GM12878 (cell line): Measurements from ENCODE around the gene BRD2. TPM values are rescaled to one million over a fixed set of nuclear protein-coding genes. Genes with fewer than 3 reads are reported as not detected.
A peak's percentile ranks its signal among the peaks of the same experiment; 100 is the strongest.

ENCODE experiments used
- ASH2L ChIP-seq: fragments of 300-600, 200-600 bp; sonication (generic); IDR thresholded peaks from 2 replicates; pipeline ENCODE4 v1.6.1; 2017; ENCODE audit warnings: low read depth, mild to moderate bottlenecking, borderline replicate concordance
- BACH1 ChIP-seq: fragments of 450-650 bp; IDR thresholded peaks from 2 replicates; pipeline ENCODE4 v1.6.1; 2017; ENCODE audit warnings: mild to moderate bottlenecking, borderline replicate concordance
- BCL11A ChIP-seq: IDR thresholded peaks from 2 replicates; pipeline ENCODE4 v1.6.1; 2011; ENCODE audit warnings: low read depth, low read length
- CHD2 ChIP-seq: IDR thresholded peaks from 2 replicates; pipeline ENCODE4 v1.6.1; 2011; ENCODE audit warnings: low read depth, low read length, improper control_type of control experiment, borderline replicate concordance
- EP300 ChIP-seq, 2 experiments: fragments of 150-350 bp in 1 of 2; IDR thresholded peaks; 2 replicates each; pipeline ENCODE4 v1.6.1; 2011 to 2012; ENCODE audit warnings: low read depth in 2 of 2, low read length in 2 of 2, borderline replicate concordance in 1 of 2, improper control_type of control experiment in 1 of 2, inconsistent platforms in 1 of 2; ENCODE audit not compliant: control insufficient read depth in 1 of 2
- ESRRA ChIP-seq: IDR thresholded peaks from 2 replicates; pipeline ENCODE4 v1.6.1; 2012; ENCODE audit warnings: mild to moderate bottlenecking, low read length, improper control_type of control experiment
- JUNB ChIP-seq: IDR thresholded peaks from 2 replicates; pipeline ENCODE4 v1.6.1; 2016; ENCODE audit warnings: antibody characterized with exemption, mild to moderate bottlenecking
- KLF5 ChIP-seq: fragments of 450-650 bp; IDR thresholded peaks from 2 replicates; pipeline ENCODE4 v1.6.1; 2014; ENCODE audit warnings: mild to moderate bottlenecking; ENCODE audit not compliant: partially characterized antibody
- MTA3 ChIP-seq: IDR thresholded peaks from 2 replicates; pipeline ENCODE4 v1.6.1; 2012; ENCODE audit warnings: low read length, inconsistent platforms, borderline replicate concordance
- MYC ChIP-seq: IDR thresholded peaks from 2 replicates; pipeline ENCODE4 v1.6.1; 2011; ENCODE audit warnings: mild to moderate bottlenecking, low read length, moderate library complexity, inconsistent platforms; ENCODE audit not compliant: insufficient read depth, insufficient replicate concordance, insufficient read length, severe bottlenecking
- NFYA ChIP-seq: IDR thresholded peaks from 2 replicates; pipeline ENCODE4 v1.6.1; 2011; ENCODE audit warnings: low read depth, mild to moderate bottlenecking, low read length, improper control_type of control experiment, borderline replicate concordance
- PAX5 ChIP-seq: IDR thresholded peaks from 2 replicates; pipeline ENCODE4 v1.6.1; 2011; ENCODE audit warnings: low read depth, low read length, borderline replicate concordance
- POLR2A ChIP-seq: IDR thresholded peaks from 2 replicates; pipeline ENCODE4 v1.6.1; 2011; ENCODE audit warnings: low read depth, mild to moderate bottlenecking, low read length
- RB1 ChIP-seq: fragments of 450-650 bp; formaldehyde crosslinking; IDR thresholded peaks from 2 replicates; pipeline ENCODE4 v1.6.1; 2017; ENCODE audit warnings: mild to moderate bottlenecking, borderline replicate concordance
- RUNX3 ChIP-seq: IDR thresholded peaks from 2 replicates; pipeline ENCODE4 v1.6.1; 2012; ENCODE audit warnings: low read length, inconsistent platforms
- SMAD5 ChIP-seq: IDR thresholded peaks from 2 replicates; pipeline ENCODE4 v1.6.1; 2016; ENCODE audit warnings: antibody characterized with exemption, low read depth
- SUPT20H ChIP-seq: IDR thresholded peaks from 2 replicates; pipeline ENCODE4 v1.6.1; 2011; ENCODE audit warnings: low read depth, mild to moderate bottlenecking, low read length, moderate library complexity, borderline replicate concordance; ENCODE audit not compliant: control insufficient read depth
- TBL1XR1 ChIP-seq: IDR thresholded peaks from 2 replicates; pipeline ENCODE4 v1.6.1; 2012; ENCODE audit warnings: low read depth, low read length, improper control_type of control experiment
- ZBTB40 ChIP-seq: fragments of 450-650 bp; IDR thresholded peaks from 2 replicates; pipeline ENCODE4 v1.6.1; 2016; ENCODE audit warnings: mild to moderate bottlenecking, moderate library complexity, borderline replicate concordance
- polyA plus RNA-seq, 11 experiments: library from polyadenylated mRNA; depleted of rRNA in 4 of 11; unstranded in 6 of 11; stranded (reverse) in 5 of 11; fragments of >200 nt; fragmentation: Nextera tagmentation in 4 of 11; fragmentation: Illumina TruSeq in 1 of 11; extraction: Ambion mirVana in 4 of 11; extraction: Trizol in 1 of 11; gene quantifications; 1 replicate in 1 of 11; 2 replicates in 10 of 11; pipeline versions ENCODE4 v1.2.1 to v1.2.3, GENCODE V29; 2011 to 2016; ENCODE audit warnings: inconsistent platforms in 2 of 11, missing spikeins in 2 of 11, low read depth in 1 of 11
- total RNA-seq, 4 experiments: library from RNA; depleted of rRNA in 3 of 4; stranded (reverse); fragments of >200 nt in 3 of 4; fragmentation: Illumina TruSeq in 1 of 4; extraction: Trizol in 1 of 4; gene quantifications; 2 replicates each; pipeline versions ENCODE4 v1.2.1 to v1.2.3, GENCODE V29; 2013 to 2021
- TF ChIP-seq, protein P1 (sequence below): fragments of 450-650 bp; IDR thresholded peaks from 2 replicates; pipeline ENCODE4 v1.6.1; 2017; ENCODE audit warnings: mild to moderate bottlenecking, moderate library complexity
- TF ChIP-seq, protein P2 (sequence below): fragments of 450-650 bp; IDR thresholded peaks from 2 replicates; pipeline ENCODE4 v1.6.1; 2016; ENCODE audit warnings: mild to moderate bottlenecking

Gene BRD2
- total and polyA plus RNA-seq, 10 of the 15 experiments (the other 5 are each of a cell fraction or from before 2014, with no cell fraction given), result 32.2 to 239 (median 139) TPM

GRCh38 chr6:32969685-32970412 lies 1.5 kb downstream of the BRD2 start (continued):
- TF ChIP-seq, protein P1, sequence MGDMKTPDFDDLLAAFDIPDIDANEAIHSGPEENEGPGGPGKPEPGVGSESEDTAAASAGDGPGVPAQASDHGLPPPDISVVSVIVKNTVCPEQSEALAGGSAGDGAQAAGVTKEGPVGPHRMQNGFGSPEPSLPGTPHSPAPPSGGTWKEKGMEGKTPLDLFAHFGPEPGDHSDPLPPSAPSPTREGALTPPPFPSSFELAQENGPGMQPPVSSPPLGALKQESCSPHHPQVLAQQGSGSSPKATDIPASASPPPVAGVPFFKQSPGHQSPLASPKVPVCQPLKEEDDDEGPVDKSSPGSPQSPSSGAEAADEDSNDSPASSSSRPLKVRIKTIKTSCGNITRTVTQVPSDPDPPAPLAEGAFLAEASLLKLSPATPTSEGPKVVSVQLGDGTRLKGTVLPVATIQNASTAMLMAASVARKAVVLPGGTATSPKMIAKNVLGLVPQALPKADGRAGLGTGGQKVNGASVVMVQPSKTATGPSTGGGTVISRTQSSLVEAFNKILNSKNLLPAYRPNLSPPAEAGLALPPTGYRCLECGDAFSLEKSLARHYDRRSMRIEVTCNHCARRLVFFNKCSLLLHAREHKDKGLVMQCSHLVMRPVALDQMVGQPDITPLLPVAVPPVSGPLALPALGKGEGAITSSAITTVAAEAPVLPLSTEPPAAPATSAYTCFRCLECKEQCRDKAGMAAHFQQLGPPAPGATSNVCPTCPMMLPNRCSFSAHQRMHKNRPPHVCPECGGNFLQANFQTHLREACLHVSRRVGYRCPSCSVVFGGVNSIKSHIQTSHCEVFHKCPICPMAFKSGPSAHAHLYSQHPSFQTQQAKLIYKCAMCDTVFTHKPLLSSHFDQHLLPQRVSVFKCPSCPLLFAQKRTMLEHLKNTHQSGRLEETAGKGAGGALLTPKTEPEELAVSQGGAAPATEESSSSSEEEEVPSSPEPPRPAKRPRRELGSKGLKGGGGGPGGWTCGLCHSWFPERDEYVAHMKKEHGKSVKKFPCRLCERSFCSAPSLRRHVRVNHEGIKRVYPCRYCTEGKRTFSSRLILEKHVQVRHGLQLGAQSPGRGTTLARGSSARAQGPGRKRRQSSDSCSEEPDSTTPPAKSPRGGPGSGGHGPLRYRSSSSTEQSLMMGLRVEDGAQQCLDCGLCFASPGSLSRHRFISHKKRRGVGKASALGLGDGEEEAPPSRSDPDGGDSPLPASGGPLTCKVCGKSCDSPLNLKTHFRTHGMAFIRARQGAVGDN, result peak; percentile 67; the same call in 1 of the 2 replicates
- no peak for TF ChIP-seq ASH2L
- TF ChIP-seq NFYA, result no peak
- TF ChIP-seq, protein P2, sequence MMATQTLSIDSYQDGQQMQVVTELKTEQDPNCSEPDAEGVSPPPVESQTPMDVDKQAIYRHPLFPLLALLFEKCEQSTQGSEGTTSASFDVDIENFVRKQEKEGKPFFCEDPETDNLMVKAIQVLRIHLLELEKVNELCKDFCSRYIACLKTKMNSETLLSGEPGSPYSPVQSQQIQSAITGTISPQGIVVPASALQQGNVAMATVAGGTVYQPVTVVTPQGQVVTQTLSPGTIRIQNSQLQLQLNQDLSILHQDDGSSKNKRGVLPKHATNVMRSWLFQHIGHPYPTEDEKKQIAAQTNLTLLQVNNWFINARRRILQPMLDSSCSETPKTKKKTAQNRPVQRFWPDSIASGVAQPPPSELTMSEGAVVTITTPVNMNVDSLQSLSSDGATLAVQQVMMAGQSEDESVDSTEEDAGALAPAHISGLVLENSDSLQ, result 0 out of 2 replicates have a peak, but pooled peaks have one; percentile 47
- TF ChIP-seq SUPT20H, result no peak
- TF ChIP-seq RB1, result 0 out of 2 replicates have a peak, but pooled peaks have one; percentile 41
- no peak for TF ChIP-seq MTA3
- no peak for TF ChIP-seq EP300 (IDR thresholded peaks at IDR 0.05; ENCODE audit: borderline replicate concordance in 1 of 2, control insufficient read depth in 1 of 2, low read depth in 2 of 2, low read length in 2 of 2)
- TF ChIP-seq CHD2, result peak; percentile 78
- peak; percentile 92 for TF ChIP-seq BACH1
- peak; percentile 19; the same call in 1 of the 2 replicates for TF ChIP-seq POLR2A
- no peak for TF ChIP-seq KLF5
- no peak for TF ChIP-seq PAX5
- TF ChIP-seq BCL11A, result no peak
- TF ChIP-seq MYC, result no peak
- TF ChIP-seq JUNB, result no peak; the same call in 1 of the 2 replicates
- no peak for TF ChIP-seq ZBTB40
- no peak for TF ChIP-seq TBL1XR1
- 0 out of 2 replicates have a peak, but pooled peaks have one; percentile 31 for TF ChIP-seq ESRRA
- TF ChIP-seq SMAD5, result peak; percentile 14; the same call in 1 of the 2 replicates
- TF ChIP-seq RUNX3, result no peak
